Measurements from ENCODE around the gene SYNDIG1. TPM values are rescaled to one million over a fixed set of nuclear protein-coding genes. Genes with fewer than 3 reads are reported as not detected.

SYNDIG1 gene
- total RNA-seq, 2 experiments from 2014 or later = not detected

- Mint-ChIP-seq H3K36me3 (no peaks in the 10 kb centered on the region), H3K4me3 (no peak overlapping the region), H3K4me1 (ENCODE audit: low read depth) (peaks cover 5% of the 10 kb centered on the region), H3K27ac (no peak overlapping the region), H3K27me3 (peaks cover 47% of the 10 kb centered on the region), H3K9me3 (no peaks in the 10 kb centered on the region)
- intact Hi-C loops (cut with micrococcal nuclease) = no loop called here
- POLR2A ChIA-PET = no interaction called here
- DNase-seq = no peak
- CTCF ChIA-PET = no interaction called here
Measured at GRCh38 chr20:24468401-24469115, 871 bp upstream of the SYNDIG1 start.

GRCh38 chr20:24469894-24470745, 691 bp downstream of the SYNDIG1 start:
- ChIA-PET CTCF (no interaction called here), POLR2A (no interaction called here)
- peaks cover 44% of the 10 kb centered on the region for H3K27me3 Mint-ChIP-seq
- H3K36me3 Mint-ChIP-seq = no peaks in the 10 kb centered on the region
- H3K9me3 Mint-ChIP-seq = no peaks in the 10 kb centered on the region
- peaks cover 5% of the 10 kb centered on the region for H3K4me1 Mint-ChIP-seq (ENCODE audit: low read depth)
- H3K27ac Mint-ChIP-seq = no peak overlapping the region
- no peak for DNase-seq
- intact Hi-C loops (cut with micrococcal nuclease) = no loop called here
- no peak overlapping the region for H3K4me3 Mint-ChIP-seq

DNA sequence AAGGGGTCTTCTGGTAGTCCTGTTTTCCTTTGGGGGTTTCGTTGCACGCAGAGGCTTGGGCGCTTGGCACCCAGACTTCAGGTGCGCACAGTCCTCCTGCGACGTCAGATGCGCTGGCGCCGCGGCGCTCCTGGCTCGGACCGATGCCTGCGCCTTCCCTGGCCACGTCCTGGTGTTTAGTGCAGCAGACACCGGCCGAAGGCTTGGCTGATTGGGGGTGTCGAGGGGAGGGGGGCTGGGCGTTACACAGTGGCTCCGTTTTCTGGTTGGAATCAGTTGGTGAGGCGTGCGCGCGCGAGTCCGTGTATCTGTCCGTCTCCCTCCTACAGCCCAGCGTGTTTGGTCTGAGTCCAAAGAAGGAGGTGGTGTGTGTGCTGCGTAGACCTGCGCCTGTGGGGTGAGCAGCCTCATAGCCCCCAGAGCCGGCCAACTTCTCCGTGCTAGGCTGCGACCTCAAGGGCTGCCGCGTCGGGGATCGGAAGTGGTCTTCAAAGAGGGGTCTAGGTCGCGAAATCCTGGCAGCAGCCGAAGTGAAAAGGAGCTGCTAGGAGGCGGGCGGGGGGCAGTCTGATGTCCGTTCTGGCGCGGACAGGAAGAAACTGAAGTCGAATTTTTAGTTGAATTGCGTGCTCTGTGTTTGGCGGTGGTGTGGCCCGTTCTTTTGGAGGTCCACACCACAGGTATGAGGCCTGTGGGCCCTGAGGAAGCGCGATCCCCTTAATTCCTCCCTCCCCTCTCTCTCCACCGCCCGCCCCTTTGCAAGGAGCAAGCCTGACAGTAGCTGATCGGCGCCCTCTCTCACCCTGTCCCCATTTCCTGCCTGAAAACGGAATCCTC, 1.5 kb downstream of the SYNDIG1 start:
- H3K4me1 Mint-ChIP-seq (ENCODE audit: low read depth) = peaks cover 5% of the 10 kb centered on the region
- H3K4me3 Mint-ChIP-seq = no peak overlapping the region
- peaks cover 44% of the 10 kb centered on the region for H3K27me3 Mint-ChIP-seq
- no peaks in the 10 kb centered on the region for H3K9me3 Mint-ChIP-seq
- no peak for DNase-seq
- no peak overlapping the region for H3K27ac Mint-ChIP-seq
- intact Hi-C loops (cut with micrococcal nuclease) = no loop called here
- ChIA-PET POLR2A (no interaction called here), CTCF (no interaction called here)
- no peaks in the 10 kb centered on the region for H3K36me3 Mint-ChIP-seq

DNA sequence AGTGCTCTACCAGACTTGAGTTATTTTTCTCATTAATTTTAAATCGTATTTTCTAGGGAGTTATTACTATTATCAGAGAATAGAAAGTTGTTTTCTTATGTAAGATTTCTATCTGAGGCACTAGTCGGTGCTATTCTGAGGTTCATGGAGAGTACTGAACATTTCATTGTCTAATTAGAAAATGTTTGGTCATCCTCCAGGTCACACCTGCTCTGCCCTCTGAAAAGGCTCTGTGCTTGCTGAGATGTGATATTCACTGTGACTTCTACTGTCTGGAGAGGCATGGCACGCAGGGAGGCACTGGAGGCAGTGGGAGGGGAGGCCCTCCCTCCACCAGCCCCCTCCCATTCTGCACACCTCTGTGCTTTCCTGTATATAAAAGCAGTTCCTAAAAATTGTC, 3.0 kb downstream of the SYNDIG1 start:
- H3K4me1 Mint-ChIP-seq (ENCODE audit: low read depth) = peaks cover 5% of the 10 kb centered on the region
- no peaks in the 10 kb centered on the region for H3K9me3 Mint-ChIP-seq
- intact Hi-C loops (cut with micrococcal nuclease) = no loop called here

GRCh38 chr20:24473435-24474223, 4.2 kb downstream of the SYNDIG1 start:
- Mint-ChIP-seq H3K4me3 (no peak overlapping the region), H3K27me3 (peaks cover 26% of the 10 kb centered on the region), H3K36me3 (no peaks in the 10 kb centered on the region), H3K27ac (no peak overlapping the region), H3K4me1 (ENCODE audit: low read depth) (peaks cover 5% of the 10 kb centered on the region), H3K9me3 (no peaks in the 10 kb centered on the region)
- intact Hi-C loops (cut with micrococcal nuclease) = no loop called here
- no peak for DNase-seq
- CTCF ChIA-PET = no interaction called here
- POLR2A ChIA-PET = no interaction called here

More for the DNA sequence above, 3.0 kb downstream of the SYNDIG1 start:
- Mint-ChIP-seq H3K27me3 (peaks cover 39% of the 10 kb centered on the region), H3K36me3 (no peaks in the 10 kb centered on the region), H3K27ac (no peak overlapping the region), H3K4me3 (no peak overlapping the region)
- ChIA-PET CTCF (no interaction called here), POLR2A (no interaction called here)
- no peak for DNase-seq

GRCh38 chr20:24477831-24478547, 8.6 kb downstream of the SYNDIG1 start:
- H3K4me3 Mint-ChIP-seq = no peak overlapping the region
- H3K27ac Mint-ChIP-seq = no peak overlapping the region
- no peaks in the 10 kb centered on the region for H3K4me1 Mint-ChIP-seq (ENCODE audit: low read depth)
- ChIA-PET CTCF (no interaction called here), POLR2A (no interaction called here)
- peaks cover 4% of the 10 kb centered on the region for H3K27me3 Mint-ChIP-seq
- no peak for DNase-seq
- no peaks in the 10 kb centered on the region for H3K9me3 Mint-ChIP-seq
- no peaks in the 10 kb centered on the region for H3K36me3 Mint-ChIP-seq
- intact Hi-C loops (cut with micrococcal nuclease) = no loop called here

- peaks cover 3% of the 10 kb centered on the region for H3K27me3 Mint-ChIP-seq
- H3K9me3 Mint-ChIP-seq = no peaks in the 10 kb centered on the region
- no peaks in the 10 kb centered on the region for H3K36me3 Mint-ChIP-seq
- ChIA-PET POLR2A (no interaction called here), CTCF (no interaction called here)
- no peak overlapping the region for H3K4me3 Mint-ChIP-seq
- no peaks in the 10 kb centered on the region for H3K4me1 Mint-ChIP-seq (ENCODE audit: low read depth)
- intact Hi-C loops (cut with micrococcal nuclease) = no loop called here
- no peak overlapping the region for H3K27ac Mint-ChIP-seq
- no peak for DNase-seq
Measured at GRCh38 chr20:24478584-24478983, 9.2 kb downstream of the SYNDIG1 start.

DNA sequence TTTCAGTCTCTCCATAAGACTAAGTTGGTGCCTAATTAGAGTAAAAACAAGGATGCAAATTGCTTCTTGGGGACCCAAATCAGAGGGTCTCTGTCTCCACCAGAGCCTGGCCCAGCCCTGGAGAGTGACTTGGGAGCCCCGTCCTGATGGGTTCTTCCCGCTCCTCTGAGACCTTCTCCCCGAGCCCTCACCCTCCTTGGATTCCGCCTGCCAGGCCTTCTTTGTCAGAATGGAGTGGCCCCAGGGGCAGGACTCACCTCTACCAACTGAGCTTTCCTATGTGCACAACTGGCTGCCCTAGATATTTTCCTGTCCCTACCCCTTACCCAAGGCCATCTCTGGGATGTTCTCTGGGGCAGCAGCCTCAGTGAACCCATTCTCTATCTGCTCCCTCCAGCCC, 9.7 kb downstream of the SYNDIG1 start:
- H3K4me1 Mint-ChIP-seq (ENCODE audit: low read depth) = no peaks in the 10 kb centered on the region
- intact Hi-C loops (cut with micrococcal nuclease) = no loop called here
- no peak overlapping the region for H3K4me3 Mint-ChIP-seq
- H3K27ac Mint-ChIP-seq = no peak overlapping the region
- POLR2A ChIA-PET = no interaction called here
- H3K36me3 Mint-ChIP-seq = no peaks in the 10 kb centered on the region
- H3K27me3 Mint-ChIP-seq = peaks cover 3% of the 10 kb centered on the region
- CTCF ChIA-PET = no interaction called here
- no peaks in the 10 kb centered on the region for H3K9me3 Mint-ChIP-seq
- DNase-seq = no peak

GRCh38 chr20:24479595-24479994, 10.2 kb downstream of the SYNDIG1 start:
- DNase-seq = no peak
- Mint-ChIP-seq H3K4me1 (ENCODE audit: low read depth) (no peaks in the 10 kb centered on the region), H3K27me3 (peaks cover 3% of the 10 kb centered on the region), H3K4me3 (no peak overlapping the region), H3K9me3 (no peaks in the 10 kb centered on the region), H3K27ac (no peak overlapping the region), H3K36me3 (no peaks in the 10 kb centered on the region)
- ChIA-PET CTCF (no interaction called here), POLR2A (no interaction called here)
- intact Hi-C loops (cut with micrococcal nuclease) = no loop called here

GRCh38 chr20:24480509-24480908, 11.1 kb downstream of the SYNDIG1 start:
- no peak overlapping the region for H3K27ac Mint-ChIP-seq
- intact Hi-C loops (cut with micrococcal nuclease) = no loop called here
- ChIA-PET POLR2A (no interaction called here), CTCF (no interaction called here)
- no peak for DNase-seq
- H3K27me3 Mint-ChIP-seq = peaks cover 3% of the 10 kb centered on the region
- no peaks in the 10 kb centered on the region for H3K9me3 Mint-ChIP-seq
- no peaks in the 10 kb centered on the region for H3K36me3 Mint-ChIP-seq
- no peaks in the 10 kb centered on the region for H3K4me1 Mint-ChIP-seq (ENCODE audit: low read depth)
- H3K4me3 Mint-ChIP-seq = no peak overlapping the region

- DNase-seq = no peak
- no peak overlapping the region for H3K27ac Mint-ChIP-seq
- no peaks in the 10 kb centered on the region for H3K9me3 Mint-ChIP-seq
- ChIA-PET POLR2A (no interaction called here), CTCF (no interaction called here)
- H3K4me1 Mint-ChIP-seq (ENCODE audit: low read depth) = no peaks in the 10 kb centered on the region
- H3K36me3 Mint-ChIP-seq = no peaks in the 10 kb centered on the region
- peaks cover 6% of the 10 kb centered on the region for H3K27me3 Mint-ChIP-seq
- no peak overlapping the region for H3K4me3 Mint-ChIP-seq
- intact Hi-C loops (cut with micrococcal nuclease) = no loop called here
Measured at GRCh38 chr20:24481173-24481572, 11.7 kb downstream of the SYNDIG1 start.

All from activated CD4-positive, alpha-beta memory T cell treated with anti-CD3 and anti-CD28 coated beads for 36 hours (primary cell).